OCI-LY7 (cell line): ENCODE measurements around the gene ZFAND2B. TPM values are rescaled to one million over a fixed set of nuclear protein-coding genes. Genes with fewer than 3 reads are reported as not detected.
A peak's percentile ranks its signal among the peaks of the same experiment; 100 is the strongest.

Experiments
- BruUV-seq: library from RNA; stranded (reverse); fragments of 400-500 nt; replicated peaks from 2 replicates; lab custom pipeline; 2021; lab: Mats Ljungman, UMichigan
- CTCF ChIA-PET: fragments of 300-600 bp; sonication (Branson Sonifier 250); formaldehyde crosslinking; loops from one replicate; lab custom pipeline; 2022; ENCODE audit warnings: antibody characterized with exemption; ENCODE audit not compliant: unreplicated experiment; lab: Charles Lee
- POLR2A ChIA-PET: fragments of 300-600 bp; sonication (Branson Sonifier 250); formaldehyde crosslinking; loops from one replicate; lab custom pipeline; 2022; ENCODE audit warnings: antibody characterized with exemption; lab: Charles Lee
- DNase-seq: peaks from one replicate; pipeline ENCODE4 v3.0.0-alpha.2; 2015; ENCODE audit warnings: low spot score
- H2AFZ ChIP-seq: fragments of 200-600 bp; sonication (generic), shearing (Covaris generic); 2 replicates; pipeline ENCODE4 v1.6.1; 2014; ENCODE audit warnings: mild to moderate bottlenecking, antibody characterized with exemption, low read length, moderate library complexity
- H3K27ac ChIP-seq: fragments of 200-600 bp; sonication (generic); 2 replicates; pipeline ENCODE4 v1.5.1; 2014; ENCODE audit warnings: mixed run types, low read depth, mild to moderate bottlenecking, moderate library complexity, low read length, inconsistent platforms; ENCODE audit not compliant: poor library complexity, severe bottlenecking
- H3K36me3 ChIP-seq: fragments of 200-600 bp; sonication (generic); 2 replicates; pipeline ENCODE4 v1.6.1; 2014; ENCODE audit warnings: mild to moderate bottlenecking, antibody characterized with exemption, low read length, moderate library complexity, mixed read lengths; ENCODE audit not compliant: insufficient read depth
- H3K4me1 ChIP-seq: fragments of 200-600 bp; sonication (generic); 2 replicates; pipeline ENCODE4 v1.5.1; 2014; ENCODE audit warnings: mild to moderate bottlenecking, low read length; ENCODE audit not compliant: insufficient read depth, poor library complexity, severe bottlenecking
- H3K4me2 ChIP-seq: fragments of 200-600 bp; sonication (generic); 2 replicates; pipeline ENCODE4 v1.6.1; 2014; ENCODE audit warnings: mild to moderate bottlenecking, low read length
- H3K4me3 ChIP-seq: fragments of 200-600 bp; sonication (generic); 2 replicates; pipeline ENCODE4 v1.5.1; 2014; ENCODE audit warnings: mild to moderate bottlenecking, low read depth, low read length; ENCODE audit not compliant: poor library complexity, severe bottlenecking
- H3K79me2 ChIP-seq: fragments of 200-600 bp; sonication (generic); 2 replicates; pipeline ENCODE4 v1.6.1; 2016; ENCODE audit warnings: low read depth, mild to moderate bottlenecking, low read length, moderate library complexity, mixed read lengths; ENCODE audit not compliant: insufficient read depth
- H3K9me2 ChIP-seq: fragments of 200-600 bp; sonication (generic); 2 replicates; pipeline ENCODE4 v1.6.1; 2016; ENCODE audit warnings: mild to moderate bottlenecking, low read length, mixed read lengths; ENCODE audit not compliant: insufficient read depth
- H3K9me3 ChIP-seq: fragments of 200-600 bp; sonication (generic); 2 replicates; pipeline ENCODE4 v1.6.1; 2014; ENCODE audit warnings: mild to moderate bottlenecking, mixed run types, low read length, mixed read lengths
- H4K20me1 ChIP-seq: fragments of 200-600 bp; sonication (generic); 2 replicates; pipeline ENCODE4 v1.6.1; 2014; ENCODE audit warnings: mild to moderate bottlenecking, antibody characterized with exemption, low read length, moderate library complexity, mixed read lengths; ENCODE audit not compliant: insufficient read depth
- EZH2phosphoT487 ChIP-seq: fragments of 200-600 bp; sonication (generic); IDR thresholded peaks from 2 replicates; pipeline ENCODE4 v1.6.1; 2018; ENCODE audit warnings: low read depth, borderline replicate concordance, mild to moderate bottlenecking, mixed run types, antibody characterized with exemption, low read length, moderate library complexity, mixed read lengths
- intact Hi-C: fragments of 100-400 bp; cut with micrococcal nuclease; formaldehyde crosslinking; loops from one replicate; pipeline ENCODE4 v1.10.0; 2022; ENCODE audit not compliant: unreplicated experiment
- total RNA-seq, 2 experiments: library from RNA; depleted of rRNA in 1 of 2; stranded (reverse); fragments of >200 nt in 1 of 2; shearing (Covaris generic) in 1 of 2; gene quantifications; 2 replicates each; pipeline ENCODE4 v1.2.3, GENCODE V29; 2014 to 2022
- TF ChIP-seq, protein P1 (sequence below): fragments of 200-600 bp; sonication (generic); conservative IDR thresholded peaks from 2 replicates; pipeline ENCODE4 v1.5.1; 2014; ENCODE audit warnings: mild to moderate bottlenecking, antibody characterized with exemption, low read length, moderate library complexity, mixed read lengths

Gene ZFAND2B
- total RNA-seq, 2 experiments from 2014 or later, result 35.9 to 51.6 TPM

DNA sequence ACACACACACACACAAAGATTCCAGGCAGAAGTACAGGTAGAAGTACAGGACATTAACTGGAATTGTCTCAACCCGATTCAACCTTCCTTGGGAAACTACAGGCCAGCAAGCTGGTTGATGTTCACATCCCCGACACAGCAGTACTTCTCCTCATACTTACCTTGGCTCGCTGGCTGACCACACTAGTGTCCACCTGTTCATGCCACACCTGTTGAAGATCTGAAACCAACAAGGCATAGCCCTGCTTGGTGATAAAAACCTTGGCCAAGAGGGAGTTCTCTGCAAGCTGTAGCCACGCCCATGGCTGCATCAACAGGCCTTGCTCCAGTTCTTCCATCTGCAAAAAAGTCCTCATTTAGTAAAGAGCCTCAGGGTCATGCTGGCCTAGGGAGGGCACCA, 48.6 kb upstream of the ZFAND2B start:
- H3K9me2 ChIP-seq, result no peaks in the 10 kb centered on the region
- peaks cover 10% of the 10 kb centered on the region; the same call in 1 of the 2 replicates for H3K36me3 ChIP-seq
- no peak overlapping the region for H3K4me2 ChIP-seq
- no peak overlapping the region for H3K4me3 ChIP-seq
- ChIA-PET POLR2A (interaction anchor here (1.0 to 1.5 kb wide), 3 partner anchors 120 to 142 kb away, joined by 3 to 4 read pairs (median 3); no protein-coding TSS in a partner anchor), CTCF (interaction anchor here (0.6 to 1.2 kb wide), 2 partner anchors 46 to 91 kb away, joined by 4 read pairs; no protein-coding TSS in a partner anchor)
- no peaks in the 10 kb centered on the region for H4K20me1 ChIP-seq
- BruUV-seq, result no TSS peak
- H3K4me1 ChIP-seq, result peaks cover 11% of the 10 kb centered on the region
- no peak for DNase-seq
- H3K9me3 ChIP-seq, result no peaks in the 10 kb centered on the region
- H3K79me2 ChIP-seq, result peaks cover 3% of the 10 kb centered on the region; the same call in 1 of the 2 replicates
- no peak overlapping the region for H3K27ac ChIP-seq
- intact Hi-C loops, result no loop called here
- no peak overlapping the region for H2AFZ ChIP-seq
- TF ChIP-seq, protein P1, sequence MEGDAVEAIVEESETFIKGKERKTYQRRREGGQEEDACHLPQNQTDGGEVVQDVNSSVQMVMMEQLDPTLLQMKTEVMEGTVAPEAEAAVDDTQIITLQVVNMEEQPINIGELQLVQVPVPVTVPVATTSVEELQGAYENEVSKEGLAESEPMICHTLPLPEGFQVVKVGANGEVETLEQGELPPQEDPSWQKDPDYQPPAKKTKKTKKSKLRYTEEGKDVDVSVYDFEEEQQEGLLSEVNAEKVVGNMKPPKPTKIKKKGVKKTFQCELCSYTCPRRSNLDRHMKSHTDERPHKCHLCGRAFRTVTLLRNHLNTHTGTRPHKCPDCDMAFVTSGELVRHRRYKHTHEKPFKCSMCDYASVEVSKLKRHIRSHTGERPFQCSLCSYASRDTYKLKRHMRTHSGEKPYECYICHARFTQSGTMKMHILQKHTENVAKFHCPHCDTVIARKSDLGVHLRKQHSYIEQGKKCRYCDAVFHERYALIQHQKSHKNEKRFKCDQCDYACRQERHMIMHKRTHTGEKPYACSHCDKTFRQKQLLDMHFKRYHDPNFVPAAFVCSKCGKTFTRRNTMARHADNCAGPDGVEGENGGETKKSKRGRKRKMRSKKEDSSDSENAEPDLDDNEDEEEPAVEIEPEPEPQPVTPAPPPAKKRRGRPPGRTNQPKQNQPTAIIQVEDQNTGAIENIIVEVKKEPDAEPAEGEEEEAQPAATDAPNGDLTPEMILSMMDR, result no peak
- no peak for TF ChIP-seq EZH2phosphoT487

DNA sequence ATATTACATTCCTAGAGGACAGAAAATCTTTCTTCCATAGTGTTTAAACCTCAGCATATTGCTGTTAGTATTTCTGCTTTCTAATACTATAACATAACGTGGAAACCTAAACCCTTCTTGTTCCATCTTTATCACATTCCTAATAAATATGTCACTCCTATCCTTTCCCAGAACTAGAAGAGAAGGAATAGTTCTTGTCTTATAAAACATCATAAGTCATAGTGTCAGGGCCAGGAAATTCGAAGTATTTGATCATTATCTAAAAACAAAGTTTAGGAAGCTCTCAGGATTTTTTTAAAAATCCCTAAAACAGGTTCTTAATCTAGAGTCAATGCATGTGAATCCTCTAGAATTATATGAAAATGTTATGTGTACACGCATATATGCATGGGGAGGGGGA, 48.0 kb upstream of the ZFAND2B start:
- CTCF ChIA-PET, result interaction anchor here (0.6 to 1.6 kb wide), 4 partner anchors 45 to 137 kb away, joined by 4 to 6 read pairs (median 4); no protein-coding TSS in a partner anchor
- H3K9me2 ChIP-seq, result no peaks in the 10 kb centered on the region
- no peaks in the 10 kb centered on the region for H3K9me3 ChIP-seq
- H3K27ac ChIP-seq, result no peak overlapping the region
- H3K4me1 ChIP-seq, result peaks cover 11% of the 10 kb centered on the region
- H3K79me2 ChIP-seq, result peaks cover 3% of the 10 kb centered on the region; the same call in 1 of the 2 replicates
- BruUV-seq, result no TSS peak
- DNase-seq, result no peak
- no peak overlapping the region for H3K4me3 ChIP-seq
- intact Hi-C loops, result no loop called here
- no peaks in the 10 kb centered on the region for H4K20me1 ChIP-seq
- POLR2A ChIA-PET, result interaction anchor here (1.0 to 1.5 kb wide), 3 partner anchors 120 to 141 kb away, joined by 3 to 4 read pairs (median 3); no protein-coding TSS in a partner anchor
- H2AFZ ChIP-seq, result no peak overlapping the region
- H3K4me2 ChIP-seq, result no peak overlapping the region
- peaks cover 5% of the 10 kb centered on the region; the same call in 1 of the 2 replicates for H3K36me3 ChIP-seq
- TF ChIP-seq, protein P1, result no peak
- no peak for TF ChIP-seq EZH2phosphoT487

DNA sequence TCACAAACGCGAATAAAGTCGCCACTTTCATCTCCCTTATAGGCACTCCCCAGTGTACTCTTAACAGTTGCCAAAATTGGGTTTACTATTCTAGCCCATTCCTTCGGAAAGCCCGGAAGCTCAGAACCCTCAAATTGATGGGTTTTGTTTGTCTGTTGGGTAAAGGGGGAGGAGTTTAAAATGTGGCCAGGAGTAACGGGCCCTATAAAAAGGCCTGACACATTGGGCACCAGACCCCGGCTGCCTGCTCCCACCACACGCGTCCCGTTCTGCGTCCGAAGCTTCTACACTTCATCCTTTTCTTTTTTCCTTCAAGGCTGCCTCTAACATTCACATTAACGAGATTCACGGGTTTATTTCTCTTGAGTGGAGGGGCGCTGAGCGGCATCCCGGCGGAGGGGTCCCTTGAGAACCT, 46.8 kb upstream of the ZFAND2B start:
- intact Hi-C loops, result loop anchor here (1.0 kb wide), 9 partner anchors 17 to 229 kb away; partner anchors contain the start of genes ANKZF1, ATG9A, CNPPD1 and DNAJB2
- Histone ChIP-seq H3K4me3 (peak overlapping the region; percentile 73), H3K9me2 (no peaks in the 10 kb centered on the region), H2AFZ (no peak overlapping the region; the same call in 1 of the 2 replicates), H4K20me1 (no peaks in the 10 kb centered on the region), H3K36me3 (no peaks in the 10 kb centered on the region; the same call in 1 of the 2 replicates), H3K4me2 (peak overlapping the region; percentile 80), H3K27ac (no peak overlapping the region), H3K79me2 (peaks cover 3% of the 10 kb centered on the region; the same call in 1 of the 2 replicates), H3K9me3 (no peaks in the 10 kb centered on the region), H3K4me1 (peaks cover 11% of the 10 kb centered on the region)
- no peak for TF ChIP-seq EZH2phosphoT487
- TF ChIP-seq, protein P1, result no peak
- POLR2A ChIA-PET, result interaction anchor here (0.6 to 0.8 kb wide), 3 partner anchors 37 to 766 kb away, joined by 3 to 4 read pairs (median 3); no protein-coding TSS in a partner anchor
- CTCF ChIA-PET, result interaction anchor here (1.2 to 1.6 kb wide), 2 partner anchors 118 to 135 kb away, joined by 4 to 6 read pairs; no protein-coding TSS in a partner anchor
- no TSS peak for BruUV-seq
- DNase-seq, result no peak
